GM21381 (cell line): ENCODE data around the gene CSTF2T.
"Not testable (repeated sequence)": the region's sequence is repeated elsewhere in the genome, so short reads cannot be mapped to it uniquely, and the experiment has no call there.

Source experiments
- ATAC-seq: cut with Tn5 transposase; IDR thresholded peaks from one replicate; pipeline ENCODE4 v1.9.1; 2021; ENCODE audit warnings: mild to moderate bottlenecking, moderate library complexity; ENCODE audit not compliant: unreplicated experiment

CSTF2T gene

GRCh38 chr10:51699145-51699474 lies 285 bp downstream of the CSTF2T start:
- ATAC-seq, result peak; percentile 23

- no peak for ATAC-seq
Measured at GRCh38 chr10:51698473-51699063, 827 bp downstream of the CSTF2T start.

GRCh38 chr10:51696251-51696650 lies 3.1 kb downstream of the CSTF2T start:
- no peak for ATAC-seq

- no peak for ATAC-seq
Measured at GRCh38 chr10:51694086-51694768, 5.2 kb downstream of the CSTF2T start.

GRCh38 chr10:51691135-51691534 lies 8.3 kb downstream of the CSTF2T start:
- ATAC-seq, result no peak

DNA sequence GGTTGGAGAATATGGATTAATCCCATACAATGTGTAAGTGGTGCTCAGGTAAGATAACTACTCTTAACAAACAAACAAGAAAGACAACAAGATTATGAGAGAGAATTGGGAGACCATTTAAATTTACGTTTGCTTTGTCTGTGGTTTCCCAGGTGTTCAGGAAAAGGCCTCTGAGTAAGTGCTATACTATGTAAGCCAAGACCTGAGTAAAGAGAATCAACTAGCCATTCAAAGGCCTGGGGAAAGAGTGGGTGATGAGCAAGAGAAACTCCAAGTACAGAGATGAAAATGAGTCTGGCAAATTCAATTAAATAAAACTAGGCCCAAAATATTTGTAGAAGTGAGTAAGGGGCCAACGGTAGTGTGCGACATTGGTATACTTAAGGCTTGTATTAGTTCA lies 9.9 kb downstream of the CSTF2T start:
- ATAC-seq, result no peak

GRCh38 chr10:51688826-51689225 lies 10.6 kb downstream of the CSTF2T start:
- not testable (repeated sequence) for ATAC-seq

DNA sequence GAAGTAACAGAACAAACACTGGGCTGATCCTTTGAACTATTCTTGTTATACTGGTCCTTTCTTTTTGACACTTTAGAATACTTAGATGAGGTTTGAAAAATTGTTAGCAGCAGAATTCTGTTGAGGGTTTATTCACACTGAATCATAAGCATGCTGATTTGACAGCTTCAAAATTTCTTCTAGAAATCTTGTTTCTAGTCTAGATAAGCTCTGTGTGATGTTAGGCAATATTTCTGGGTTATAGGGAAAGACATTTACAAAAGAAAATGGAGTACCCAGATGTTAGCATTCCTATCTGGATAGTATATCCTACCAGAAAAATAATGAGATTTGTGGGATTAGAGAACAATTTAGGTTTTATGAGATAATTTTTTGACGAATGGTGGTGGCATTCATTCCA lies 12.1 kb downstream of the CSTF2T start:
- ATAC-seq, result no peak

- no peak for ATAC-seq
Measured at GRCh38 chr10:51685768-51686167, 13.6 kb downstream of the CSTF2T start.

- no peak for ATAC-seq
Measured at GRCh38 chr10:51683031-51683691, 16.2 kb downstream of the CSTF2T start.

DNA sequence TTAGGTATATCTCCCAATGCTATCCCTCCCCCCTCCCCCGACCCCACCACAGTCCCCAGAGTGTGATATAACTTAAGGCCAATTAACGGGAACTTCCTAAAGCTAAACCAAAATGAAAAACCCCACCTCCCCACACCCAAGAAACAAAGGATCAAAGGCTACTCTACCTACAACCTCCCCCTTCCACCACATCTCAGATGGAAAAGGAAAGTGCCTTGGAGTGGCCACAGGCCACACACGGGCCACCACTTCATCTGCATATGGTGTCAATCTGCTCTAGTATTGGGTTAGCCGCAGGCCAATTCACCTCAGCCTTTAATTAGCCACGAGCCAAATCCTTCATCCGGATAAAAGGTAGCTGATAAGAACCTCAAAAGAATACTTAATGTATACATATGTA lies 19.6 kb downstream of the CSTF2T start:
- no peak for ATAC-seq

DNA sequence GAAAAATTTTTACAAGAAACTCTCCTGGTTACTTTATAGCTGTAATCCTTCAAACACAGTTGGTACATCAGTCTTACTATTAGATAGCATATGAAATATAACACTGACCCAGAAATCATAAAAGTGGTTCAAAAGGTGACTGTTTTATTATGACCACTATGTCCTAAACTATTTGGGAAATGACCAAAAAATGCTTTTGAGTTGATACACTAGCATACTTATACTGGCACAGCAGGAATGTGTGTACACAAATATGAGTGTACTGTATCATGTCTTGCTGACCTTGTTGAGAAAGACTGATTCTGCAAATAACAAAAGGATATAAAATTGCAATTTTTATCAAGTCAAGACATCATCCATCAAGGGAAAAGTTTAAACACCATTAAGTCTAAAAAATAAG lies 24.3 kb downstream of the CSTF2T start:
- ATAC-seq, result no peak

DNA sequence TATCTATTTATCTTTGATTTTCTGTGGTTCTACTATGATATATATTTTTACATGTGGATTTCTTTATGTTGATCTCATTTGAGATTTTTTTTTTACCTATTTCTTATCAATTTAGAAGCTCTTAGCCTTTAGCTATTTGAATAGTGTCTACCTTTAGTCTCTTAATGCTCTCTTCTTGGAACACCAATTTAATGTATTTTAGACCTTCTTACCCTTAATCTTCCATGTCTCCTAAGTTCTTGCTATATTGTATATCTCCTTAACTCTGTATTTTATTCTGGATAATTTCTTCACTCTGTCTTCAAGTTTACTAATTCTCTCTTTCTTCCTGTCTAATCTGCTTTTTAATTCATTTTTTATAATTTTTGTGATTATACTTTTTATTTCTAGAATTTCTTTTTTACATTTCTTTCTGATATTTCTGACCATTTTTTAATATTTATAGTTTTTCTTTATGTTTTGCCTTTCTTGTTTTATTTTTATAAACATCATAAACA lies 27.3 kb downstream of the CSTF2T start:
- no peak for ATAC-seq

DNA sequence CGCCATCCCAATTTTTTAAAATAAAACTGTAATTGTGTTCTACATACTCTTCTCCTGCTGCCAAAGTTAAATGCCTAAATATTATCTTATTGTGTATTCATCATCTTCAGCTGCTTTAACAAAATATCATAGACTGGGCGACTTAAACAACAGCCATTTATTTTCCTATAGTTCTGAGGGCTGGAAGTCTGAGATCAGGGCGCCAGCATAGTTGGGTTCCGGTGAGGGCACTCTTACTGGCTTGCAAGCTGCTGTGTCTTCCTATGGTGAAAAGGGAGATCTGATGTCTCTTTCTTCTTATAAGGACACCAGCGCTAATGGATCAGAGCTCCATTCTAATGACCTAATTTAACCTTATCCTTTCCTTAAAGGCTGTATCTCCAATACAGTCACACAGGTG lies 30.4 kb downstream of the CSTF2T start:
- ATAC-seq, result no peak

DNA sequence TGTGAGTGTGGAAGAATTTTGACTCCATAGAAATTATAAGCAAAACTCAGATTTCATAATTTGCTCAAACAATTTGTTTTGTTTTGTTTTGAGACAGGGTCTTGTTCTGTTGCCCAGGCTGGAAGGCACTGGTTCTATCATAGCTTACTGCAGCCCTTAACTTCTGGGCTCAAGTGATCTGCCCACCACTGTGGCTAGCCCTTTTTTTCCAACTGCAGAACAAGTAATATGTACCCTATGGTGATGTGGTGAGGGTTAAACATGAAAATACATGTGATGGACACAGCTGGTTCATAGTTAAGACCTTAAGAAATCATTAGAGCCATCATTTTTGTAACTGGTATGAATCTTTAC lies 31.1 kb downstream of the CSTF2T start:
- no peak for ATAC-seq

- no peak for ATAC-seq
Measured at GRCh38 chr10:51667678-51668335, 31.6 kb downstream of the CSTF2T start.

DNA sequence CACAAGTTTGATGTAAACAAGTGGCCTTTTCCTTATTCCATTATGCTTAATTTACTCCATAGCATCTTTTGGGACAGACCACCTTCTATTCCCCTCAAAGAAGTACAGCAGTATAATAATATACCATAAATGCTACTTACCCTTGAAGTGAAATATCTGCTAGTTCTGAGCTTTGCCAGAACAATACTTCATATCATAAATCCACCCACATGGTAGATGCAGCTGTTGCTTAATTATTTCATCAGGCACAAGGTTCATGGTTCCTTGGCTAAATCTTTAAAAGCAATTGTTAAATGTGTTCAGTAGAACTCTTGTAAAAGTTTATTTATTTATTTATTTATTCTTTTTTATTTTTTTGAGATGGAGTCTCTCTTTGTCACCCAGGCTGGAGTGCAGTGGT lies 32.9 kb downstream of the CSTF2T start:
- no peak for ATAC-seq

DNA sequence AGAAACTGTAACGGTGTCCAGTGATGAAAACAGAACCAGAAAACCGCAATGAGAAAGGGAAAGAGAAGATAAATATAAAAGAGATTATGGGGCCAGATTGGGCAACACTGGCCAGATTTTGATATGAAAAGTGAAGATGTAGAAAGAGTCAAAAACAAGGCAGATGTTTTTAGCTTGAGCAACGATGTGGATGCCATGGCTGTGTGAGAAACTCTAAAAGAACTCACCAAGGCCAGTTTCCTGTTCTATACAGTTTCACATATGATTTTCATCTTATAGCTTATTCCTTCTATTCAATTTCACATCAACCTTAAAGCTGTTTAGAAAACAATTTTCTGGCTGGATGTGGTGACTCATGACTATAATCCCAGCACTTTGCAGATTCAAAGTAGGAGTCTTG lies 36.3 kb downstream of the CSTF2T start:
- no peak for ATAC-seq

DNA sequence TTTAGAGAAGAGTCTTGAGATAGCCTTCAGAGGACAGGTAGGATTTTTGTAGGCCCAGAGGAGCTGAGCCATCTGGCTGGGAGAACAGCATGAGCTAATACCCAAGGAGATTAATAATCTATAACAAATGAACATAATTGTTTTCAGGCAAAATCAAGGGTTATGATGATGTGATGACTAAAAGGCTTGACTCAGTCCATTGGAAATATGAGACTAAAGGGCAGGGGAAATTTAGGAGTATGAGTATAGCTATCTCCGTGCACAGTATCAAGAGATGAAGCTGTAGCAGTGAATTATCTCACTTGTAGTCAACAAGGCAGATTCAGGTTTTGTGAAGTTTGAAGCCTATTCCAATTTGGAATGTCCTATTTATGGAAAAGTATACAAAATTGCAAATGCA lies 40.1 kb downstream of the CSTF2T start:
- no peak for ATAC-seq

GRCh38 chr10:51658000-51658399 lies 41.4 kb downstream of the CSTF2T start:
- ATAC-seq, result no peak

DNA sequence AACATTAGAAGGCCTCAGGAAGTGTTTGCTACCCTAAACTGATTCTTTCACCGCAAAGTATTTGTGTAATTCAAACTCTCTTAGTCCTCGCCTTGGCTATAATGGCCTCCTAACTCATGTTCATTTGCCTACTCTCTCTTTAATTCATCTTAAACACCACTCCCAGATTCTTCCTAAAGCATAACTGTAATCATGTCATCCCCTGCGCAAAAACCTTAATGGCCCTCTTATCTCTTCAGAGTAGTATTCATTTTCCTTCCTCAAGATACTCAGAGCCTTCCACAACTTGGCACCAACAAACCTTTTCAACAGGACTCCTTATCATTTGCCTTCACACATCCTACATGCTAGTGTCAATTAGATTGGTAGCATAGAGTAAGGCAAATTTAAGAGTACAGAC lies 42.9 kb downstream of the CSTF2T start:
- no peak for ATAC-seq

DNA sequence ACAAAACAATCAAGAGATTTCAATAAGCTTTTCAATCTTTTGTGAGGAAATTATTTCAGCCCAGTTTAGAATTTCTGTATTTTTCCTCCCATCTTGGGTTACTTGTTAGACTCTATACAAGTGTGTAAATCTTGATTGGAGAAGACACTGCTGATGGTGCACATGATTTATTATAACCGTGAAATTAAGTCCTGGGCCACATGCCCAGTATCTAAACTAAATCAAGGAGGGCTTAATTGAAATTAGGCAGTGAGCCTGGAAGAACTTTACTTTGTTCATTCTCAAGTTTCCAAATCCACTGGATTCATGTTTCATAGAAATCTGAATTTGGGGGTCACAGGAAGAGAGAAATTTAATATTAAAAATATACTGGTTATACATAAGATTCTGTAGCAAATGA lies 44.5 kb downstream of the CSTF2T start:
- ATAC-seq, result no peak
